ENCODE data around the gene LY6G6C.

Gene LY6G6C

DNA sequence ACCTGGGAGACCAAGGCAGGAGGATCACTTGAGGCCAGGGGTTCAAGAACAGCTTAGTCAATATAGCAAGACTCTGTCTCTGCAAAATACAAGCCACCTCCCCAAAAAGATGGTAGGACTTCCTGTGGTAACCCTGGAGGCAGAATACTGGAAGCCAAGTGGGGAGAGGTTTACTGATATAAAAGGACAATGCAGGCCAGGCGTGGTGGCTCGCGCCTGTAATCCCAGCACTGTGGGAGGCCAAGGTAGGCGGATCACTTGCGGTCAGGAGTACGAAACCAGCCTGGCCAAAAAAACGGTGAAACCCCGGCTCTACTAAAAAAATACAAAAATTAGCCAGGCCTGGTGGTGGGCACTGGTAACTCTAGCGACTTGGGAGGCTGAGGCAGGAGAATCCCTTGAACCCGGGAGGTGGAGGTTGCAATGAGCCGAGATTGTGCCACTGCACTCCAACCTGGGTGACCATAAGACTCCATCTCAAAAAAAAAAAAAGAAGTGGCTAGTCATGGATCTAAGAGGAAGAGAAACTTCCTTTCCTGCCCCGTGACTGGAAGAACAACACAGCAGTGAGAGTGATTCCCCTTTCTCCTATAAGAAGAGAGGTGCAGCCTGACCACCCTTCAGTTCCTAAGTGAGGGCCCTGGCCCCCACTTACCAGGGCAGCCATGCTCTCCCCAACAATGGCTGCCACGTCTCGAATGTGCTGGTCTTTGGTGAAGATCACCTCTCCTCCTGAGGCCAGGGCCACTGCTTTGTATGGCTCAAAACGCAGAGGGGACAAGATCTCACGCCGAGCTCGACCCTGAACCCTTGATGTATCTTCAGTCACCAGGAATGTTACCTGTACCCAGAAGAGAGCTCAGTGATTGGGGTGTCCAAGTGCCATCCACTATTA lies 47.1 kb upstream of the LY6G6C start:
- Histone ChIP-seq H3K27me3 (ENCODE audit: insufficient read depth, poor library complexity, severe bottlenecking) (no peaks in the 10 kb centered on the region), H3K4me3 (replicated peaks; ENCODE audit: insufficient read depth, low read length) (no peak overlapping the region), H3K27ac (replicated peaks) (peak overlapping the region; percentile 41)
- DNase-seq (ENCODE audit: low read depth in 1 of 2, low spot score in 1 of 2): peak; percentile 14 to 45
- TF ChIP-seq SPI1 (IDR thresholded peaks at IDR 0.05; ENCODE audit: borderline replicate concordance, low read depth): peak; percentile 57; the same call in 1 of the 2 replicates
- TF ChIP-seq, protein P1, sequence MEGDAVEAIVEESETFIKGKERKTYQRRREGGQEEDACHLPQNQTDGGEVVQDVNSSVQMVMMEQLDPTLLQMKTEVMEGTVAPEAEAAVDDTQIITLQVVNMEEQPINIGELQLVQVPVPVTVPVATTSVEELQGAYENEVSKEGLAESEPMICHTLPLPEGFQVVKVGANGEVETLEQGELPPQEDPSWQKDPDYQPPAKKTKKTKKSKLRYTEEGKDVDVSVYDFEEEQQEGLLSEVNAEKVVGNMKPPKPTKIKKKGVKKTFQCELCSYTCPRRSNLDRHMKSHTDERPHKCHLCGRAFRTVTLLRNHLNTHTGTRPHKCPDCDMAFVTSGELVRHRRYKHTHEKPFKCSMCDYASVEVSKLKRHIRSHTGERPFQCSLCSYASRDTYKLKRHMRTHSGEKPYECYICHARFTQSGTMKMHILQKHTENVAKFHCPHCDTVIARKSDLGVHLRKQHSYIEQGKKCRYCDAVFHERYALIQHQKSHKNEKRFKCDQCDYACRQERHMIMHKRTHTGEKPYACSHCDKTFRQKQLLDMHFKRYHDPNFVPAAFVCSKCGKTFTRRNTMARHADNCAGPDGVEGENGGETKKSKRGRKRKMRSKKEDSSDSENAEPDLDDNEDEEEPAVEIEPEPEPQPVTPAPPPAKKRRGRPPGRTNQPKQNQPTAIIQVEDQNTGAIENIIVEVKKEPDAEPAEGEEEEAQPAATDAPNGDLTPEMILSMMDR (IDR thresholded peaks at IDR 0.05; ENCODE audit: insufficient read depth, low read length): no peak
- TF ChIP-seq, protein P2, sequence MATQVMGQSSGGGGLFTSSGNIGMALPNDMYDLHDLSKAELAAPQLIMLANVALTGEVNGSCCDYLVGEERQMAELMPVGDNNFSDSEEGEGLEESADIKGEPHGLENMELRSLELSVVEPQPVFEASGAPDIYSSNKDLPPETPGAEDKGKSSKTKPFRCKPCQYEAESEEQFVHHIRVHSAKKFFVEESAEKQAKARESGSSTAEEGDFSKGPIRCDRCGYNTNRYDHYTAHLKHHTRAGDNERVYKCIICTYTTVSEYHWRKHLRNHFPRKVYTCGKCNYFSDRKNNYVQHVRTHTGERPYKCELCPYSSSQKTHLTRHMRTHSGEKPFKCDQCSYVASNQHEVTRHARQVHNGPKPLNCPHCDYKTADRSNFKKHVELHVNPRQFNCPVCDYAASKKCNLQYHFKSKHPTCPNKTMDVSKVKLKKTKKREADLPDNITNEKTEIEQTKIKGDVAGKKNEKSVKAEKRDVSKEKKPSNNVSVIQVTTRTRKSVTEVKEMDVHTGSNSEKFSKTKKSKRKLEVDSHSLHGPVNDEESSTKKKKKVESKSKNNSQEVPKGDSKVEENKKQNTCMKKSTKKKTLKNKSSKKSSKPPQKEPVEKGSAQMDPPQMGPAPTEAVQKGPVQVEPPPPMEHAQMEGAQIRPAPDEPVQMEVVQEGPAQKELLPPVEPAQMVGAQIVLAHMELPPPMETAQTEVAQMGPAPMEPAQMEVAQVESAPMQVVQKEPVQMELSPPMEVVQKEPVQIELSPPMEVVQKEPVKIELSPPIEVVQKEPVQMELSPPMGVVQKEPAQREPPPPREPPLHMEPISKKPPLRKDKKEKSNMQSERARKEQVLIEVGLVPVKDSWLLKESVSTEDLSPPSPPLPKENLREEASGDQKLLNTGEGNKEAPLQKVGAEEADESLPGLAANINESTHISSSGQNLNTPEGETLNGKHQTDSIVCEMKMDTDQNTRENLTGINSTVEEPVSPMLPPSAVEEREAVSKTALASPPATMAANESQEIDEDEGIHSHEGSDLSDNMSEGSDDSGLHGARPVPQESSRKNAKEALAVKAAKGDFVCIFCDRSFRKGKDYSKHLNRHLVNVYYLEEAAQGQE (IDR thresholded peaks at IDR 0.05; ENCODE audit: insufficient replicate concordance, low read depth): no peak

GRCh38 chr6:31767096-31767645 lies 45.6 kb upstream of the LY6G6C start:
- TF ChIP-seq POLR2AphosphoS5 (IDR thresholded peaks at IDR 0.05; ENCODE audit: low read depth) (no peak), SPI1 (IDR thresholded peaks at IDR 0.05; ENCODE audit: borderline replicate concordance, low read depth) (no peak), GABPA (IDR thresholded peaks at IDR 0.05; ENCODE audit: low read depth) (no peak)
- TF ChIP-seq, protein P1 (IDR thresholded peaks at IDR 0.05; ENCODE audit: insufficient read depth, low read length): no peak
- TF ChIP-seq, protein P2 (IDR thresholded peaks at IDR 0.05; ENCODE audit: insufficient replicate concordance, low read depth): no peak
- Histone ChIP-seq H3K4me3 (replicated peaks; ENCODE audit: insufficient read depth, low read length) (no peak overlapping the region), H3K27ac (replicated peaks) (no peak overlapping the region), H3K27me3 (ENCODE audit: insufficient read depth, poor library complexity, severe bottlenecking) (no peaks in the 10 kb centered on the region)
- no peak for DNase-seq (ENCODE audit: low read depth in 1 of 2, low spot score in 1 of 2)

- Histone ChIP-seq H3K4me3 (replicated peaks; ENCODE audit: insufficient read depth, low read length) (no peak overlapping the region), H3K27ac (replicated peaks) (no peak overlapping the region), H3K27me3 (ENCODE audit: insufficient read depth, poor library complexity, severe bottlenecking) (no peaks in the 10 kb centered on the region)
- TF ChIP-seq, protein P1 (IDR thresholded peaks at IDR 0.05; ENCODE audit: insufficient read depth, low read length): no peak
- no peak for TF ChIP-seq POLR2AphosphoS5 (IDR thresholded peaks at IDR 0.05; ENCODE audit: low read depth)
- no peak for TF ChIP-seq SPI1 (IDR thresholded peaks at IDR 0.05; ENCODE audit: borderline replicate concordance, low read depth)
- TF ChIP-seq, protein P2 (IDR thresholded peaks at IDR 0.05; ENCODE audit: insufficient replicate concordance, low read depth): no peak
- no peak for TF ChIP-seq GABPA (IDR thresholded peaks at IDR 0.05; ENCODE audit: low read depth)
- DNase-seq (ENCODE audit: low read depth in 1 of 2, low spot score in 1 of 2): no peak
Observed at GRCh38 chr6:31765910-31766794, 44.6 kb upstream of the LY6G6C start.
